Gastroesophageal sphincter (tissue), 4 donors: ENCODE measurements around the gene FAM13A. TPM values are rescaled to one million over a fixed set of nuclear protein-coding genes. Genes with fewer than 3 reads are reported as not detected.

ENCODE experiments used
- ATAC-seq: fragments of 150-250 bp; one replicate; pipeline ENCODE4 v1.9.1; 2016; ENCODE audit warnings: mild to moderate bottlenecking, moderate library complexity
- H3K27ac ChIP-seq, 4 donors: fragments of 200-600 bp; sonication (generic) in 3 of 4; 1 replicate in 3 of 4; 2 replicates in 1 of 4; pipeline ENCODE4 v1.5.1; 2016 to 2019
- H3K27me3 ChIP-seq: fragments of 200-600 bp; sonication (generic); one replicate; pipeline ENCODE4 v1.5.1; 2019
- H3K36me3 ChIP-seq, 2 donors: fragments of 200-600 bp; sonication (generic); one replicate each; pipeline ENCODE4 v1.5.1; 2019; ENCODE audit warnings: control low read depth in 1 of 2
- H3K4me1 ChIP-seq, 3 donors: fragments of 200-600 bp; sonication (generic); 1 replicate in 2 of 3; 2 replicates in 1 of 3; pipeline ENCODE4 v1.5.1; 2016 to 2019; ENCODE audit warnings: control low read depth in 2 of 3
- H3K4me3 ChIP-seq, 2 donors: fragments of 200-600 bp; sonication (generic); one replicate each; pipeline ENCODE4 v1.5.1; 2019; ENCODE audit warnings: mild to moderate bottlenecking in 1 of 2, moderate library complexity in 1 of 2
- H3K9me3 ChIP-seq, 3 donors: fragments of 200-600 bp; sonication (generic); one replicate each; pipeline ENCODE4 v1.5.1; 2017 to 2019; ENCODE audit warnings: control low read depth in 2 of 3
- CTCF ChIP-seq, 4 experiments: fragments of 200-600 bp in 2 of 4; fragments of 450-650 bp in 2 of 4; sonication (generic) in 1 of 4; IDR thresholded peaks; one replicate each; pipeline ENCODE4 v1.5.1; 2017 to 2019; ENCODE audit warnings: antibody characterized with exemption in 4 of 4, mild to moderate bottlenecking in 2 of 4, moderate library complexity in 2 of 4
- EP300 ChIP-seq: sonication (generic); formaldehyde crosslinking; IDR thresholded peaks from one replicate; pipeline ENCODE4 v1.6.1; 2017; ENCODE audit warnings: antibody characterized with exemption, mild to moderate bottlenecking
- POLR2A ChIP-seq, 2 donors: fragments of 450-650 bp; IDR thresholded peaks; one replicate each; pipeline ENCODE4 v1.6.1; 2017; ENCODE audit warnings: antibody characterized with exemption in 2 of 2, mild to moderate bottlenecking in 2 of 2, moderate library complexity in 1 of 2
- POLR2AphosphoS5 ChIP-seq: sonication (generic); formaldehyde crosslinking; IDR thresholded peaks from one replicate; pipeline ENCODE4 v1.6.1; 2017; ENCODE audit warnings: antibody characterized with exemption
- WGBS, 2 donors: methylation state at CpG; one replicate each; pipeline ENCODE4 v1.1.5; 2018; ENCODE audit warnings: low coverage in 1 of 2; 5-methylcytosine and 5-hydroxymethylcytosine counted together
- total RNA-seq, 4 donors: library from RNA; depleted of rRNA; stranded (reverse); fragments of >200 nt; gene quantifications; one replicate each; pipeline ENCODE4 v1.1.0, GENCODE V29; 2016

The FAM13A gene
- total RNA-seq, 4 donors from 2014 or later = 22.8 to 46.9 (median 35.2) TPM

GRCh38 chr4:88763075-88763474 is 293.9 kb downstream of the FAM13A start:
- no peak for ATAC-seq
- no peaks in the 10 kb centered on the region for H3K9me3 ChIP-seq
- TF ChIP-seq POLR2AphosphoS5 (no peak), EP300 (no peak), CTCF (IDR thresholded peaks at IDR 0.05) (no peak), POLR2A (IDR thresholded peaks at IDR 0.05) (no peak)
- WGBS, 2 donors = 85 to 93% methylated on average over 6 of the region's 6 CpGs
- H3K36me3 ChIP-seq = peaks cover 0 to 23% of the 10 kb centered on the region in 2 donors
- no peak overlapping the region for H3K27ac ChIP-seq
- peaks cover 0 to 25% (median 0%) of the 10 kb centered on the region in 3 donors for H3K4me1 ChIP-seq
- no peak overlapping the region for H3K4me3 ChIP-seq
- no peaks in the 10 kb centered on the region for H3K27me3 ChIP-seq

- no peak overlapping the region for H3K4me3 ChIP-seq
Measured at GRCh38 chr4:88761861-88762523, 295.0 kb downstream of the FAM13A start.

GRCh38 chr4:88761342-88761741 is 295.6 kb downstream of the FAM13A start:
- H3K27ac ChIP-seq = no peak overlapping the region
- TF ChIP-seq POLR2AphosphoS5 = no peak
- TF ChIP-seq CTCF (IDR thresholded peaks at IDR 0.05) = no peak
- TF ChIP-seq POLR2A (IDR thresholded peaks at IDR 0.05) = no peak
- no peak for TF ChIP-seq EP300

More at GRCh38 chr4:88761861-88762523, 295.0 kb downstream of the FAM13A start:
- H3K27me3 ChIP-seq = no peaks in the 10 kb centered on the region
- no peaks in the 10 kb centered on the region for H3K9me3 ChIP-seq
- ATAC-seq = no peak
- no peak for TF ChIP-seq CTCF (IDR thresholded peaks at IDR 0.05)
- no peak for TF ChIP-seq POLR2AphosphoS5
- no peak for TF ChIP-seq EP300
- TF ChIP-seq POLR2A (IDR thresholded peaks at IDR 0.05) = no peak
- 78 to 94% methylated on average over 2 of the region's 2 CpGs for WGBS, 2 donors
- H3K27ac ChIP-seq = no peak overlapping the region
- H3K36me3 ChIP-seq = peaks cover 0 to 27% of the 10 kb centered on the region in 2 donors
- peaks cover 0 to 25% (median 0%) of the 10 kb centered on the region in 3 donors for H3K4me1 ChIP-seq

GRCh38 chr4:88759895-88760290 is 297.1 kb downstream of the FAM13A start:
- Histone ChIP-seq H3K4me1 (peaks cover 0 to 16% (median 0%) of the 10 kb centered on the region in 3 donors), H3K27ac (no peak overlapping the region), H3K27me3 (no peaks in the 10 kb centered on the region), H3K9me3 (no peaks in the 10 kb centered on the region), H3K4me3 (no peak overlapping the region), H3K36me3 (peaks cover 0 to 27% of the 10 kb centered on the region in 2 donors)
- 50 to 78% methylated on average over 2 of the region's 2 CpGs for WGBS, 2 donors
- TF ChIP-seq POLR2AphosphoS5 (no peak), CTCF (IDR thresholded peaks at IDR 0.05) (no peak), POLR2A (IDR thresholded peaks at IDR 0.05) (no peak), EP300 (no peak)
- no peak for ATAC-seq

More at GRCh38 chr4:88761342-88761741, 295.6 kb downstream of the FAM13A start:
- Histone ChIP-seq H3K4me1 (peaks cover 0 to 25% (median 0%) of the 10 kb centered on the region in 3 donors), H3K9me3 (no peaks in the 10 kb centered on the region), H3K36me3 (peaks cover 0 to 27% of the 10 kb centered on the region in 2 donors), H3K4me3 (no peak overlapping the region), H3K27me3 (no peaks in the 10 kb centered on the region)
- 72 to 90% methylated on average over 3 of the region's 3 CpGs for WGBS, 2 donors
- no peak for ATAC-seq
